Small intestine (tissue), 7 donors: ENCODE results near the gene C19orf25. TPM values are rescaled to one million over a fixed set of nuclear protein-coding genes. Genes with fewer than 3 reads are reported as not detected.

Experiments
- DNase-seq, 2 donors: peaks; one replicate each; pipeline versions ENCODE4 v3.0.0 to v3.0.0-alpha.2; 2013
- FAIRE-seq: peaks from 2 replicates; lab custom pipeline; 2012; peaks lifted over from hg19 to GRCh38; lab: Jason Lieb, UNC
- H3K27ac ChIP-seq, 3 donors: one replicate each; pipeline ENCODE4 v1.5.1; 2013; ENCODE audit warnings: low read length in 2 of 3, mild to moderate bottlenecking in 2 of 3, control low read depth in 1 of 3, inconsistent platforms in 1 of 3, low read depth in 1 of 3, moderate library complexity in 1 of 3
- H3K27me3 ChIP-seq, 3 donors: one replicate each; pipeline ENCODE4 v1.6.1; 2013; ENCODE audit warnings: low read length in 3 of 3, inconsistent platforms in 1 of 3; ENCODE audit not compliant: control insufficient read depth in 3 of 3, insufficient read depth in 3 of 3
- H3K36me3 ChIP-seq, 3 donors: one replicate each; pipeline ENCODE4 v1.6.1; 2013; ENCODE audit warnings: low read length in 3 of 3, inconsistent platforms in 1 of 3, low read depth in 1 of 3, mild to moderate bottlenecking in 1 of 3, moderate library complexity in 1 of 3; ENCODE audit not compliant: control insufficient read depth in 3 of 3, insufficient read depth in 2 of 3
- H3K4me1 ChIP-seq, 3 donors: one replicate each; pipeline ENCODE4 v1.6.1; 2013; ENCODE audit warnings: low read length in 2 of 3, inconsistent platforms in 1 of 3, low read depth in 1 of 3, mild to moderate bottlenecking in 1 of 3, moderate library complexity in 1 of 3; ENCODE audit not compliant: control insufficient read depth in 3 of 3, insufficient read depth in 2 of 3
- H3K4me3 ChIP-seq, 3 donors: one replicate each; pipeline ENCODE4 v1.5.1; 2013; ENCODE audit warnings: low read length in 3 of 3, control low read depth in 1 of 3, inconsistent platforms in 1 of 3, low read depth in 1 of 3, mild to moderate bottlenecking in 1 of 3, moderate library complexity in 1 of 3
- H3K9me3 ChIP-seq, 2 donors: one replicate each; pipeline ENCODE4 v1.6.1; 2013; ENCODE audit warnings: low read depth in 1 of 2, low read length in 1 of 2; ENCODE audit not compliant: control insufficient read depth in 2 of 2, insufficient read depth in 1 of 2
- WGBS, 3 donors: extraction: QIAGEN DNeasy Blood & Tissue Kit; methylation state at CpG; one replicate each; pipeline ENCODE4 v1.1.7; 2013; 5-methylcytosine and 5-hydroxymethylcytosine counted together
- polyA plus RNA-seq, 4 donors: library from polyadenylated mRNA; stranded (reverse) in 3 of 4; unstranded in 1 of 4; fragments of 200-250 nt in 3 of 4; fragments of 120-200 nt in 1 of 4; gene quantifications; one replicate each; pipeline versions ENCODE4 v1.2.1 to v1.2.3, GENCODE V29; 2013
- donor health status: healthy with polysubstance abuse.
- donor health status: control.
- donor health status: control.
- donor health status: Bipolar disorder and iron deficiency.
- donor health status: healthy.

Gene C19orf25
- polyA plus RNA-seq, 4 donors = 32.0 to 62.1 (median 52.8) TPM

DNA sequence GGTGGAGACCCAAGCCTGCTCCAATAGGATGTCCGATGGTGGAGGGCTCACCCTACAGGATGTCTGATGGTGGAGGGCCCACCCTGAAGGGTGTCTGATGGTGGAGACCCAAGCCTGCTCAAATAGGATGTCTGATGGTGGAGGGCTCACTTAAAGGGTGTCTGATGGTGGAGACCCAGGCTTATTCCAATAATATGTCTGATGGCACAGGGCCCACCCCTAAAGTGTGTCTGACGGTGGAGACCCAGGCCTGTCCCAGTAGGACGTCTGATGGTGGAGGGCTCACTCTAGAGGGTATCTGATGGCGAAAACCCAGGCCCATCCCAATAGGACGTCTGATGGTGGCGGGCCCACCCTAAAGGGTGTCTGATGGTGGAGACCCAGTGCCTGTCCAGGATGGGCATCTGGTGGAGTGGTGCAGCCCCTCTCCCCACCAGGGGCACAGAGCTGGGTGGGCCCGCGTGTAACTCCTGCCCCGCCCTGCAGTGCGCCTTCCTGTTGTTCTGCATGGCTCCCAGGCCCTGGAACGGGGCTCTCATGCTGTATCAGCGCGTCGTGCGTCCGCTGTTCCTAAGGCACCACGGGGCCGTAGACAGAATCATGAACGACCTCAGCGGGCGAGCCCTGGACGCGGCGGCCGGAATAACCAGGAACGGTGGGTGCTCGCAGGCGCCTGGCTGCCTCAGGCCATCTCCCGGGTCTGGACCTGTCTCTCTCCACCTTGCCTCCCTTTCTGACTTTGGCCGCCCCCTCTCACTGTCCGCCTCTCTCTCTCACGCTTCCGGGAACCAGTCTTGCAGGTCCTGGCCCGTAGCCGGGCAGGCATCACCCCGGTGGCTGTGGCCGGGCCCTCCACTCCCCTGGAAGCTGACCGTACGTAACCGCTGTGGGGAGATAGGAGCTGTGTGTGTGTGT lies 17.0 kb upstream of the C19orf25 start:
- FAIRE-seq = no peak
- H3K4me1 ChIP-seq = peaks cover 0 to 60% (median 4%) of the 10 kb centered on the region in 3 donors

DNA sequence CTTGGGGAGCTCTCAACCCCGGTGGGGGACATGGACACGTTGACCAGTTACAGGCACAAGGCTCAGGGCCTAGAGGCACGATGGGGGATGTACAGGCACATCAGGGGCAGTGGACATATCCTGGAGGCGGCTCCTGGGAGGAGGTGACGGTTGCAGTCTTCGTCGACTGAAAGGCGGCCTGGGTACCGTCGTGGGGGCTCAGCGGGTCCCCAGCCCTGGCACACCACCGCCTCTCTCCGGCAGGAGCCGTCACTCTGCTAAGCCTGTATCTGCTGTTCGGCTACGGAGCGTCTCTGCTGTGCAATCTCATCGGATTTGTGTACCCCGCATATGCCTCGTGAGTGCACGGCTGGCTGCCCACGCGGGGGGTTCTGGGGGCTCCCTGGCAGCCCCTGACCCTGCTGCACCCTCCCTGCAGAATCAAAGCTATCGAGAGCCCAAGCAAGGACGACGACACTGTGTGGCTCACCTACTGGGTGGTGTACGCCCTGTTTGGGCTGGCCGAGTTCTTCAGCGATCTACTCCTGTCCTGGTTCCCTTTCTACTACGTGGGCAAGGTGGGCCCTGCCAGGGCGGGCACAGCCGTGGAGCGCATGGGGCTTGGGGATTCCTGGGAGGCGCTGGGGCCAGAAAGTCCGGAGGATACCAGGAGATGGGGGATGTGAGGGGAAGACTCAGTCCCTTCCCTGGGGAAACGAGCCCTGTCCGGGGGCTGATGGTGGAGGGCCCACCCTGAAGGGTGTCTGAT lies 16.2 kb upstream of the C19orf25 start:
- Histone ChIP-seq H3K36me3 (peaks cover 0 to 38% (median 0%) of the 10 kb centered on the region in 3 donors), H3K27ac (no peak overlapping the region), H3K27me3 (peaks cover 0 to 6% (median 5%) of the 10 kb centered on the region in 3 donors), H3K9me3 (peaks cover 0 to 5% of the 10 kb centered on the region in 2 donors), H3K4me1 (peaks cover 0 to 58% (median 4%) of the 10 kb centered on the region in 3 donors), H3K4me3 (no peak overlapping the region)
- DNase-seq (no peak), FAIRE-seq (no peak)
- 87 to 88% (median 88%) methylated on average over 37 of the region's 37 CpGs for WGBS, 3 donors

More for the DNA sequence above, 17.0 kb upstream of the C19orf25 start:
- H3K36me3 ChIP-seq = peaks cover 0 to 38% (median 0%) of the 10 kb centered on the region in 3 donors
- no peak for DNase-seq
- peaks cover 0 to 6% (median 5%) of the 10 kb centered on the region in 3 donors for H3K27me3 ChIP-seq
- WGBS, 3 donors = 81 to 86% (median 86%) methylated on average over 36 to 40 of the region's 40 CpGs
- H3K9me3 ChIP-seq = peaks cover 0 to 5% of the 10 kb centered on the region in 2 donors
- no peak overlapping the region for H3K27ac ChIP-seq
- H3K4me3 ChIP-seq = no peak overlapping the region

DNA sequence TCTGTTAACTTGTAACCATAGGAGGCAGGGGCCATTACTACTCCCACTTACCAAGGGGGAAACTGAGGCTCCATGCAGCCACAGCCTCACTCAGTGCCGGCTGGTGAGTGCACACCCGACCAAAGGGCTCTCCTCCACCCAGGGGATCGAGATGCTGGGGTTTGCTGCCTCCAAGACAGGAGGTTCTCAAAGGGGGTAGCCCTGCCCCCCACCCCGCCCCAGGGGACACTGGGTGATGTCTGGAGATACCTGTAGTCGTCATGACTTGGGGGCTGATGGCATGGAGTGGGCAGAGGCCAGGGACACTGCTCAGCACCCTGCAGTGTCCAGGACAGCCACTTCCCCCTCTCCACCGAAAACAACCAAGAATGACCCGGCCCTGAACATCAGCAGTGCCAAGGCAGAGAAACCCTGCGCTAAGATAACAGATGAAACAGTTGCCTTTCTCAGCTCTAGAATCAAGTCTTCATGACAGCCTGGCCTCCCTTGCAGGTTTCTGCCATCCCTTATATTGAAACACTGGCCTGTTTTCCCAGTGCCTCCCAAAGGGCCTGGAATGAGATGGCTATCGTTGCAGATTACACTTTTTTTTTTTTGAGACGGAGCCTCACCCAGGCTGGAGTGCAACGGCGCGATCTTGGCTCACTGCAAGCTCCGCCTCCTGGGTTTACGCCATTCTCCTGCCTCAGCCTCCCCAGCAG lies 15.2 kb upstream of the C19orf25 start:
- no peak overlapping the region for H3K4me3 ChIP-seq
- H3K9me3 ChIP-seq = no peaks in the 10 kb centered on the region
- H3K27ac ChIP-seq = peak overlapping the region; percentile 65 to 82 (median 80)
- H3K4me1 ChIP-seq = peaks cover 2 to 66% (median 8%) of the 10 kb centered on the region in 3 donors
- no peak for FAIRE-seq
- H3K27me3 ChIP-seq = peaks cover 0 to 6% (median 5%) of the 10 kb centered on the region in 3 donors
- H3K36me3 ChIP-seq = peaks cover 0 to 38% (median 0%) of the 10 kb centered on the region in 3 donors
- DNase-seq = peak in 1 of 2 donors; percentile 62
- WGBS, 3 donors = 26 to 48% (median 33%) methylated on average over 15 of the region's 15 CpGs

DNA sequence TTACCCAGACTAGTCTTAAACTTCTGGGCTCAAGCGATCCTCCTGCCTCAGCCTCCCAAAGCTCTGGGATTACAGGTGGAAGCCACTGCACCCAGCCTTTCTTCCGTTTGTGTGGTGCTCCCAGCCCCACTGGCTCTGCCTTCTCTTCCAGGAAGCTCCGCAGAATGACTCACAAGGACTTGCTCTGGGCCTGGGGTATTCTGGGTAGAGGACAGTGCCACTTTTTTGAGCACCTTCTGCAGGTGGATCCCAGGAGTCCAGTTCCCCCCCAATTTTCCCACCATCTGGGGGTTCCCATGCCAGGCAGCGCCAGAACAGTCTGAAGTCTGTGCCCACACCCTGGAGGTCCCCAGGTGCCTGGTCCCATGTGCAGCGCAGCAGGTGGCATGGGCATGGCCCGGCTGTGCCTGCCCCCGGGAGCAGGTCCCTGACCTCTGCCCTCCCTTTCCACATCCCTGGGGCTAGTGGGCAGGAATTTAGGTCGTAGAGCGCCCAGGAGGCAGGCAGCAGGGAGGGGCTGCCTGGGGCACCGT lies 13.5 kb upstream of the C19orf25 start:
- peaks cover 0 to 6% (median 5%) of the 10 kb centered on the region in 3 donors for H3K27me3 ChIP-seq
- FAIRE-seq (no peak), DNase-seq (peak; percentile 77 to 92)
- H3K4me1 ChIP-seq = peaks cover 2 to 59% (median 8%) of the 10 kb centered on the region in 3 donors
- H3K27ac ChIP-seq = peak overlapping the region; percentile 65 to 97 (median 80)
- 21 to 59% (median 26%) methylated on average over 10 of the region's 10 CpGs for WGBS, 3 donors
- H3K4me3 ChIP-seq = peak overlapping the region in 2 of 3 donors; percentile 81 to 97
- H3K9me3 ChIP-seq = no peaks in the 10 kb centered on the region
- H3K36me3 ChIP-seq = peaks cover 0 to 32% (median 0%) of the 10 kb centered on the region in 3 donors

DNA sequence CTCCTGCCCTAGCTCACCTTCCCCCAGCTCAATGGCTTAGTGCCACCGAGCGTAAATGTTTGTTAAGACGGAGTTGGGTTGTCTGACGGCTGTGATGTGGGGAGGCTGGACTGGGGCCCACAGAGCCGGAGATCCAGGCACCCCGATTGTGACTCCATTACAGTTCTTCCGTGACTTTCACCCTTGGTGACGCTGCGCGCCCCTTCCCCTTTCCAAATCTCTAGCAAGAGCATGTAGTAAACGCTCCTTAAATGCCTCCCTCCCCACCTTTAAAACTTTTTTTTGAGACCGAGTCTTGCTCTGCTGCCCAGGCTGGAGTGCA lies 12.8 kb upstream of the C19orf25 start:
- 21 to 41% (median 33%) methylated on average over 12 of the region's 12 CpGs for WGBS, 3 donors
- FAIRE-seq = no peak
- H3K27ac ChIP-seq = peak overlapping the region; percentile 65 to 97 (median 80)
- peaks cover 2 to 51% (median 8%) of the 10 kb centered on the region in 3 donors for H3K4me1 ChIP-seq
- peak; percentile 37 to 53 for DNase-seq
- H3K9me3 ChIP-seq = no peaks in the 10 kb centered on the region
- H3K36me3 ChIP-seq = peaks cover 0 to 25% (median 0%) of the 10 kb centered on the region in 3 donors
- peak overlapping the region in 2 of 3 donors; percentile 81 to 97 for H3K4me3 ChIP-seq
- H3K27me3 ChIP-seq = peaks cover 0 to 6% (median 2%) of the 10 kb centered on the region in 3 donors

DNA sequence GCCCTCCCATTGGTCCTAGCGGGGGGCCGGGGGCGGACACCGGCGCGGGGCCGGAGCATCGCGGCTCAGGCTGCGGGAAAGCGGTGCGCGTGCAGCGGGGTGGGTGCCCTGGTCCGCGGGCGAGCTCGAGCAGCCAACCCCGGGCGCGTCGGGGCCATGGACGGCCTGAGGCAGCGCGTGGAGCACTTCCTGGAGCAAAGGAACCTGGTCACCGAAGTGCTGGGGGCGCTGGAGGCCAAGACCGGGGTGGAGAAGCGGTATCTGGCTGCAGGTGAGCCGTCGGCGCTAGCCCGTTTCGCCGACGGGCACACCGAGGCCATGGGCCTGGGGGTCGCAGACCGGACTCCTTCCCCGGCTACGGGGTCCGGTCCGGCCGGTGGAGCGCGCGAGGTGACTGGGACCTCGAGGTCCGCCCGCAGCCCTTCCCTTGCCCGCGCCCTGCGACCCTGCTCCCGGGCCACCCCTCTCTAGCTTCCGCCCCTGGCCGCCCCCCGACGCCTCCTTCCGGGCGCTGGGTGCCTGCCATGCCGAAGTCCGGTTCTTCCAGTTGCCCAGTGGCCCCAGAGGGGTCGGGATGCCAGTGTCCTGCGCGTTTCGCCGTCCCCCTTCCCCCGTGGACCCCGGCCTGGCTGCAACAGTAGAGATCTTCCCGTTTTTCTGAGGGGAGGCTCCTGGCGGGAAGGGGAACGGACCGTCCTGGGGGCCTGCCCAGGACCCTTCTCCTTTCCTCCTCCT lies 12.3 kb upstream of the C19orf25 start, which contains the start of gene REEP6:
TSS of gene REEP6 (plus strand) at position 68 of the 735 bp plus-strand sequence. CDS start at position 157, 89 bp downstream.
- Histone ChIP-seq H3K27me3 (peaks cover 0 to 6% (median 2%) of the 10 kb centered on the region in 3 donors), H3K27ac (peak within 1 kb of the TSS; percentile 87 to 97 (median 88)), H3K4me1 (peaks cover 2 to 46% (median 8%) of the 10 kb centered on the region in 3 donors), H3K36me3 (peaks cover 0 to 20% (median 0%) of the 10 kb centered on the region in 3 donors), H3K4me3 (peak within 1 kb of the TSS; percentile 25 to 97 (median 81)), H3K9me3 (no peaks in the 10 kb centered on the region)
- WGBS, 3 donors = 2 to 4% (median 3%) methylated on average over 59 to 73 of the region's 73 CpGs
- FAIRE-seq = no peak
- DNase-seq = no peak
